Pancreas (tissue), 10 donors: Measurements from ENCODE around the gene BSPRY. TPM values are rescaled to one million over a fixed set of nuclear protein-coding genes. Genes with fewer than 3 reads are reported as not detected.

ENCODE experiments used
- ATAC-seq, 4 donors: fragments of 200-7000 bp; cut with Tn5 transposase; one replicate each; pipeline versions ENCODE4 v1.8.0 to v1.9.1; 2020; ENCODE audit warnings: mild to moderate bottlenecking in 4 of 4, moderate library complexity in 4 of 4
- DNase-seq, 6 donors: peaks; one replicate each; pipeline ENCODE4 v3.0.0-alpha.2; 2020
- FAIRE-seq: peaks from 2 replicates; lab custom pipeline; 2012; peaks lifted over from hg19 to GRCh38; lab: Jason Lieb, UNC
- H3K27ac ChIP-seq, 4 donors: fragments of 200-600 bp; sonication (generic); 1 replicate in 3 of 4; 2 replicates in 1 of 4; pipeline versions ENCODE4 v1.5.0 to v1.8.0; 2020
- H3K27me3 ChIP-seq, 4 donors: fragments of 200-600 bp; one replicate each; pipeline ENCODE4 v1.8.0; 2021
- H3K36me3 ChIP-seq, 3 donors: fragments of 200-600 bp; sonication (generic) in 1 of 3; one replicate each; pipeline versions ENCODE4 v1.5.0 to v1.8.0; 2020 to 2021
- H3K4me1 ChIP-seq, 3 donors: fragments of 200-600 bp; one replicate each; pipeline ENCODE4 v1.8.0; 2021
- H3K4me3 ChIP-seq, 4 donors: fragments of 200-600 bp; sonication (generic) in 2 of 4; one replicate each; pipeline versions ENCODE4 v1.5.0 to v1.8.0; 2020 to 2021
- H3K9me3 ChIP-seq, 4 donors: fragments of 200-600 bp; one replicate each; pipeline ENCODE4 v1.8.0; 2021
- CTCF ChIP-seq, 4 donors: fragments of 200-600 bp; sonication (generic) in 3 of 4; IDR thresholded peaks; one replicate each; pipeline versions ENCODE4 v1.5.0 to v1.8.0; 2021; ENCODE audit warnings: antibody characterized with exemption in 4 of 4
- WGBS, 2 donors: extraction: QIAGEN DNeasy Blood & Tissue Kit; methylation state at CpG; one replicate each; pipeline ENCODE4 v1.1.7; 2013; 5-methylcytosine and 5-hydroxymethylcytosine counted together
- intact Hi-C, 3 donors: fragments of 100-400 bp; cut with DNase I; formaldehyde crosslinking; loops; one replicate each; pipeline versions ENCODE4 v1.11.1 to v1.14.2; 2022
- polyA plus RNA-seq, 2 donors: library from polyadenylated mRNA; stranded (reverse); fragments of 200-250 nt; gene quantifications; one replicate each; pipeline ENCODE4 v1.2.3, GENCODE V29; 2013
- total RNA-seq, 6 donors: library from RNA; stranded (reverse); fragmentation: NEBNext Ultra II Directional in 4 of 6; extraction: Animal tissue kit (Norgen Biotek cat#: 25700) in 4 of 6; gene quantifications; one replicate each; pipeline versions ENCODE4 v1.2.1 to v1.2.4, GENCODE V29; 2021 to 2023
- donor health status: healthy with polysubstance abuse.
- donor health status: DM: no; HTN: no; CAD: no; lungs with moderate emphysema.
- donor health status: DM: no; HTN: no; CAD: no.
- donor health status: control.
- donor health status: control.
- donor health status: Bipolar disorder and iron deficiency.
- donor health status: DM: yes; HTN: yes; CAD: no.
- donor health status: DM: no; HTN: no; CAD: no.
- donor health status: DM: no; HTN: no; CAD: no.
- donor health status: DM: yes; HTN: yes; CAD: no.

The BSPRY gene
- total and polyA plus RNA-seq, 8 donors = 12.5 to 35.9 (median 21.3) TPM

- no peaks in the 10 kb centered on the region for H3K36me3 ChIP-seq
- ATAC-seq (no peak), DNase-seq (no peak), FAIRE-seq (no peak)
- 60 to 81% methylated on average over 1 of the region's 1 CpG for WGBS, 2 donors
- H3K4me1 ChIP-seq = no peaks in the 10 kb centered on the region
- intact Hi-C loops = loop anchor here in 2 of 3 donors (5.0 to 10.0 kb wide), 2 partner anchors 98 to 101 kb away; partner anchors contain the start of gene ALAD (in 1 of the 2)
- H3K4me3 ChIP-seq = no peak overlapping the region
- no peaks in the 10 kb centered on the region for H3K9me3 ChIP-seq
- TF ChIP-seq CTCF (IDR thresholded peaks at IDR 0.05) = no peak
- no peaks in the 10 kb centered on the region for H3K27me3 ChIP-seq
- H3K27ac ChIP-seq = no peak overlapping the region
Observed at GRCh38 chr9:113306566-113306965, 42.8 kb upstream of the BSPRY start.

DNA sequence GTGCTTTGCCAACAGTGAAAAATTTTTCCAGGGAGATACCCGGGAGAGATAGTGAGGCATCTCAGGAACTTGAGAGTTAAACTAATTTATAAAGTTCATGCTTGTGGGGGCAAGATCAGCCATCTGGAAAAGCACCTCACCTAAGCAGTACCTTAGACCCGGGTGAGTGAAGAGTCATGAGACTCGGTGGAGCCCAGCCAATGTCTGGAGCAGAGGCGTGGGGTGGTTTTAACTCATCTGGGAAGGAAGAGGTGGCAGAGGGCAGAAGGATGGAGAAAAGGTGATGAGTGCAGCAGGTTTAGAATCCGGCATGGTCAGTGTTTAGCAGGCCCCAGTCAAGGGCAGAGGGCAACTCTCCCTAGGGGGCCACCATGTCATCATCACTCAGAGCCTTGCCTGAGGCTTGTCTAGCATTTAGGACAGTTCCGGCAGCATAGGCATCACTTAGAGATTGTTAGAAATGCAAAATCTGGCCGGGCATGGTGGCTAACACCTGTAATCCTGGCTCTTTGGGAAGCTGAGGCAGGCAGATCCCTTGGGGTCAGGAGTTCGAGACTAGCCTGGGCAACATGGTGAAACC, 41.9 kb upstream of the BSPRY start:
- Histone ChIP-seq H3K9me3 (no peaks in the 10 kb centered on the region), H3K36me3 (no peaks in the 10 kb centered on the region), H3K27ac (no peak overlapping the region), H3K4me3 (no peak overlapping the region), H3K27me3 (no peaks in the 10 kb centered on the region), H3K4me1 (no peaks in the 10 kb centered on the region)
- FAIRE-seq = no peak
- 50 to 59% methylated on average over 8 of the region's 8 CpGs for WGBS, 2 donors
- intact Hi-C loops = loop anchor here in 2 of 3 donors (5.0 to 10.0 kb wide), 2 partner anchors 97 to 100 kb away; partner anchors contain the start of gene ALAD (in 1 of the 2)
- no peak for DNase-seq
- TF ChIP-seq CTCF (IDR thresholded peaks at IDR 0.05) = no peak
- ATAC-seq = no peak

- FAIRE-seq (peak; percentile 88), ATAC-seq (peak in 3 of 4 donors; percentile 82 to 88 (median 86))
Observed at GRCh38 chr9:113309204-113309813, 40.0 kb upstream of the BSPRY start.

GRCh38 chr9:113310538-113310937, 38.8 kb upstream of the BSPRY start:
- no peaks in the 10 kb centered on the region for H3K9me3 ChIP-seq
- no peak for DNase-seq
- no peak for TF ChIP-seq CTCF (IDR thresholded peaks at IDR 0.05)
- no peaks in the 10 kb centered on the region for H3K36me3 ChIP-seq
- H3K4me3 ChIP-seq = no peak overlapping the region
- no peak for FAIRE-seq
- 32 to 34% methylated on average over 3 of the region's 3 CpGs for WGBS, 2 donors
- H3K4me1 ChIP-seq = no peaks in the 10 kb centered on the region
- no peak overlapping the region for H3K27ac ChIP-seq
- ATAC-seq = no peak
- intact Hi-C loops = loop anchor here in 1 of 3 donors (10.0 kb wide), 1 partner anchor 354 kb away; no protein-coding TSS in a partner anchor
- no peaks in the 10 kb centered on the region for H3K27me3 ChIP-seq

More at GRCh38 chr9:113309204-113309813, 40.0 kb upstream of the BSPRY start:
- intact Hi-C loops = loop anchor here in 2 of 3 donors (5.0 to 10.0 kb wide), 2 partner anchors 95 to 98 kb away; partner anchors contain the start of gene ALAD (in 1 of the 2)
- peak in 2 of 6 donors; percentile 27 to 38 for DNase-seq
- peak in 3 of 4 donors; percentile 35 to 42 (median 40) for TF ChIP-seq CTCF (IDR thresholded peaks at IDR 0.05)
- H3K27me3 ChIP-seq = no peaks in the 10 kb centered on the region
- no peak overlapping the region for H3K4me3 ChIP-seq
- WGBS, 2 donors = 5 to 6% methylated on average over 2 of the region's 2 CpGs
- H3K4me1 ChIP-seq = no peaks in the 10 kb centered on the region
- no peaks in the 10 kb centered on the region for H3K36me3 ChIP-seq
- H3K9me3 ChIP-seq = no peaks in the 10 kb centered on the region
- H3K27ac ChIP-seq = no peak overlapping the region
